MCF 10A (cell line): ENCODE data around the gene PET100. TPM values are rescaled to one million over a fixed set of nuclear protein-coding genes. Genes with fewer than 3 reads are reported as not detected.

Experiments
- BruUV-seq: library from RNA; stranded (reverse); fragments of 400-500 nt; replicated peaks from 2 replicates; lab custom pipeline; 2021; lab: Mats Ljungman, UMichigan
- CTCF ChIA-PET: fragments of 300-600 bp; sonication (Branson Sonifier 250); formaldehyde crosslinking; extraction: SDS; loops from one replicate; lab custom pipeline; 2021; ENCODE audit warnings: antibody characterized with exemption, inconsistent platforms; lab: Yijun Ruan, JAX
- POLR2A ChIA-PET: fragments of 300-600, 350-650 bp; sonication (Branson Sonifier 250); formaldehyde crosslinking; extraction: SDS; loops from one replicate; lab custom pipeline; 2020; ENCODE audit warnings: antibody characterized with exemption, inconsistent platforms; lab: Yijun Ruan, JAX
- DNase-seq: peaks from one replicate; pipeline ENCODE4 v3.0.0-alpha.2; 2018; ENCODE audit not compliant: unreplicated experiment
- H3K27ac Mint-ChIP-seq: one replicate; pipeline ENCODE4 v1.8.0; 2022; ENCODE audit warnings: mild to moderate bottlenecking, low read depth, mixed read lengths; ENCODE audit not compliant: unreplicated experiment
- H3K27me3 Mint-ChIP-seq: one replicate; pipeline ENCODE4 v1.8.0; 2022; ENCODE audit warnings: mixed read lengths; ENCODE audit not compliant: insufficient read depth, unreplicated experiment
- H3K36me3 Mint-ChIP-seq: one replicate; pipeline ENCODE4 v1.8.0; 2022; ENCODE audit warnings: mild to moderate bottlenecking, moderate library complexity, mixed read lengths; ENCODE audit not compliant: insufficient read depth, unreplicated experiment
- H3K4me1 Mint-ChIP-seq: one replicate; pipeline ENCODE4 v1.8.0; 2022; ENCODE audit warnings: mixed read lengths; ENCODE audit not compliant: insufficient read depth, unreplicated experiment
- H3K4me3 Mint-ChIP-seq: one replicate; pipeline ENCODE4 v1.8.0; 2022; ENCODE audit warnings: mild to moderate bottlenecking, moderate library complexity, mixed read lengths; ENCODE audit not compliant: unreplicated experiment
- H3K9me3 Mint-ChIP-seq: one replicate; pipeline ENCODE4 v1.8.0; 2022; ENCODE audit warnings: mixed read lengths; ENCODE audit not compliant: unreplicated experiment
- intact Hi-C: fragments of 100-400 bp; cut with micrococcal nuclease; formaldehyde crosslinking; loops from 2 replicates; pipeline ENCODE4 v1.14.1; 2022
- microRNA-seq: library from miRNA; unstranded; fragments of <30 nt; microRNA quantifications from one replicate; pipeline ENCODE4 v1.2.0, GENCODE V29; 2022
- total RNA-seq: library from RNA; stranded (reverse); gene quantifications from 2 replicates; pipeline ENCODE4 v1.2.3, GENCODE V29; 2022
- TF ChIP-seq, protein P1 (sequence below): fragments of 200-600 bp; IDR thresholded peaks from one replicate; pipeline ENCODE4 v1.8.0; 2022; ENCODE audit warnings: antibody characterized with exemption, mild to moderate bottlenecking; ENCODE audit not compliant: unreplicated experiment

The PET100 gene
- total RNA-seq, 1 experiment from 2014 or later = 53.9 TPM

DNA sequence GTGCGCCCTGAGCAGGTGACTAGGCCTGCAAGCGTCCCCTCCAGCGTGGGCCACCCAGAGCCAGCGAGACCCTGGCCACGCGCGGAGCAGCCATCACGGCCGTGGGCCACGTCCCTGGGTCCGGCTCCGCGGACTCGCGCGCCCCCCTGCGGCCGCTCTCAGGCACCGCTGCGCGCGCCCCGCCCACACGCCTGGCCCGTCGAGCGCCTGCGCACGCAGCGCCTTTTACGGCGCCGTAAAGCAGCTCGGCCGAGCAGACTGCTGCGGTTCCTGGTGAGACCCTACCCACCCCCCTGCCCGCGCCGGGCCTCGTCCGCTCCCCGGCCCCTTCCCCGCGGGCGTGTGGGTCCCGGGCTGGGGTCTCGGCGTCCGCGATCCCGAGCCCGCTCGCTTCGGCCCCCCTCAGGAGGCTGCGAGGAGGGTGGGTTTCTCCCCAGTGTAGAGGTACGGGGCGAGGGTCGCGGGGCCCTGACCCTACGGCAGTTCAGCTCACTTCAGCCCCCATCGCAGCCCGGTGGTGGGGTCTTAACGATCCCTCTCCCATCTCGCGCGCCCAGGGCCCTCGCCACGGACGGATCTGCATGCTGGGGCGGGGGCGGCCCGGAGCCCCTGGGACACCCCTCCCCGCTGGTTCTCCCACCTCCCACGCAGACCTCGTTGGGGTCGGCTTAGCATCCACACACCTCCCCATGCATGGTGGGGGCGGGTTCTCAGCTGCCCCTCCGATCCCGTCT is 51.2 kb downstream of the PET100 start, which contains the start of gene TRAPPC5:
TSS of gene TRAPPC5 (plus strand) at position 228 of the 734 bp plus-strand sequence. CDS start 1,421 bp downstream, outside the sequence.
- H3K4me1 Mint-ChIP-seq = peaks cover 14% of the 10 kb centered on the region
- CTCF ChIA-PET = interaction anchor here (0.6 to 2.8 kb wide), 64 partner anchors 8 to 1830 kb away, joined by 3 to 31 read pairs (median 4); partner anchors contain the start of genes ALKBH7, CAMSAP3, CD209 and CLEC4M

More for the DNA sequence above, 51.2 kb downstream of the PET100 start, which contains the start of gene TRAPPC5:
- DNase-seq = peak; percentile 74
- Mint-ChIP-seq H3K27ac (peak within 1 kb of the TSS; percentile 66), H3K4me3 (peak within 1 kb of the TSS; percentile 84), H3K27me3 (no peaks in the 10 kb centered on the region), H3K36me3 (peaks cover 31% of the 10 kb centered on the region), H3K9me3 (no peaks in the 10 kb centered on the region)
- POLR2A ChIA-PET = interaction anchor here (0.6 to 2.2 kb wide), 17 partner anchors 11 to 326 kb away, joined by 3 to 27 read pairs (median 4); partner anchors contain the start of genes PET100 and XAB2
- BruUV-seq = no TSS peak
- TF ChIP-seq, protein P1, sequence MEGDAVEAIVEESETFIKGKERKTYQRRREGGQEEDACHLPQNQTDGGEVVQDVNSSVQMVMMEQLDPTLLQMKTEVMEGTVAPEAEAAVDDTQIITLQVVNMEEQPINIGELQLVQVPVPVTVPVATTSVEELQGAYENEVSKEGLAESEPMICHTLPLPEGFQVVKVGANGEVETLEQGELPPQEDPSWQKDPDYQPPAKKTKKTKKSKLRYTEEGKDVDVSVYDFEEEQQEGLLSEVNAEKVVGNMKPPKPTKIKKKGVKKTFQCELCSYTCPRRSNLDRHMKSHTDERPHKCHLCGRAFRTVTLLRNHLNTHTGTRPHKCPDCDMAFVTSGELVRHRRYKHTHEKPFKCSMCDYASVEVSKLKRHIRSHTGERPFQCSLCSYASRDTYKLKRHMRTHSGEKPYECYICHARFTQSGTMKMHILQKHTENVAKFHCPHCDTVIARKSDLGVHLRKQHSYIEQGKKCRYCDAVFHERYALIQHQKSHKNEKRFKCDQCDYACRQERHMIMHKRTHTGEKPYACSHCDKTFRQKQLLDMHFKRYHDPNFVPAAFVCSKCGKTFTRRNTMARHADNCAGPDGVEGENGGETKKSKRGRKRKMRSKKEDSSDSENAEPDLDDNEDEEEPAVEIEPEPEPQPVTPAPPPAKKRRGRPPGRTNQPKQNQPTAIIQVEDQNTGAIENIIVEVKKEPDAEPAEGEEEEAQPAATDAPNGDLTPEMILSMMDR = peak; percentile 96
- intact Hi-C loops = loop anchor here (1.0 kb wide), 4 partner anchors 28 to 326 kb away; no protein-coding TSS in a partner anchor

Small RNAs within 50 kb of the gene (microRNA-seq; reads per million reads assigned to microRNA genes)
- gene MIR6792 = not detected

Other genes with a start within 250 kb of the PET100 start
- 5.5 and 6.4 TPM in 2 replicates for gene PEX11G, start 140.8 kb upstream of the PET100 start, total RNA-seq
- gene ZNF358, start 113.7 kb upstream of the PET100 start, total RNA-seq = 16.9 and 17.7 TPM in 2 replicates
- 10.8 and 13.9 TPM in 2 replicates for gene MCOLN1, start 107.2 kb upstream of the PET100 start, total RNA-seq
- gene PNPLA6, start 94.1 kb upstream of the PET100 start, total RNA-seq = 75.8 and 96.1 TPM in 2 replicates
- 6.7 and 9.1 TPM in 2 replicates for gene CAMSAP3, start 33.9 kb upstream of the PET100 start, total RNA-seq
- gene XAB2, start 248 bp upstream of the PET100 start, total RNA-seq = 28.7 and 29.4 TPM in 2 replicates
- not detected in 2 replicates for gene PCP2, start 3.9 kb downstream of the PET100 start, total RNA-seq
- gene STXBP2, start 7.3 kb downstream of the PET100 start, total RNA-seq = 94.4 and 102 TPM in 2 replicates
- gene RETN, start 39.3 kb downstream of the PET100 start, total RNA-seq = not detected in 2 replicates
- 0.44 TPM in 1 of 2 replicates, not detected in the other for gene MCEMP1, start 47.3 kb downstream of the PET100 start, total RNA-seq
- 123 and 155 TPM in 2 replicates for gene TRAPPC5, start 51.0 kb downstream of the PET100 start, total RNA-seq
- not detected in 2 replicates for gene FCER2, start 72.3 kb downstream of the PET100 start, total RNA-seq
- gene CLEC4G, start 102.3 kb downstream of the PET100 start, total RNA-seq = not detected in 2 replicates
- not detected in 2 replicates for gene CD209, start 117.7 kb downstream of the PET100 start, total RNA-seq
- gene CLEC4M, start 133.4 kb downstream of the PET100 start, total RNA-seq = not detected in 2 replicates
- 23.6 and 25.7 TPM in 2 replicates for gene EVI5L, start 200.4 kb downstream of the PET100 start, total RNA-seq
- 0.10 and 0.26 TPM in 2 replicates for gene PRR36, start 244.6 kb downstream of the PET100 start, total RNA-seq